Right kidney (tissue), 1 donor: Measurements from ENCODE around the gene RAD9A.
"Not testable (repeated sequence)": the region's sequence is repeated elsewhere in the genome, so short reads cannot be mapped to it uniquely, and the experiment has no call there.

Source experiments
- DNase-seq: peaks from one replicate; pipeline ENCODE4 v3.0.0-alpha.2; 2016

Gene RAD9A

DNA sequence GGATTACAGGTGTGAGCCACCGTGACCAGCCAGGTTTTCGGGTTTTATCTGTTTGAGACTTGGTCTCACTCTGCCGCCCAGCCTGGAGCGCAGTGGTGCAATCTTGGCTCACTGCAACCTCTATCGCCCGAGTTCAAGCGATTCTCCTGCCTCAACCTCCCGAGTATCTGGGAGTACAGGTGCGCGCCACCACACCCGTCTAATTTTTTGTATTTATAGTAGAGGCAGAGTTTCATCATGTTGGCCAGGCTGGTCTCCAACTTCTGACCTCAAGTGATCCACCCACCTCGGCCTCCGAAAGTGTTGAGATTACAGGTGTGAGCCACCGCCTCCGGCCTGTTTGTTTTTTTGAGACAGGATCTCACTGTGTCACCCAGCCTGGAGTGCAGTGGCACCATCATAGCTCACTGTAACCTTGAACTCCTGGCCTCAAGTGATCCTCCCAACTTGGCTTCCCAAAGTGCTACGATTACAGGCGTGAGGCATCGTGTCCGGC lies 35.6 kb downstream of the RAD9A start:
- not testable (repeated sequence) for DNase-seq

DNA sequence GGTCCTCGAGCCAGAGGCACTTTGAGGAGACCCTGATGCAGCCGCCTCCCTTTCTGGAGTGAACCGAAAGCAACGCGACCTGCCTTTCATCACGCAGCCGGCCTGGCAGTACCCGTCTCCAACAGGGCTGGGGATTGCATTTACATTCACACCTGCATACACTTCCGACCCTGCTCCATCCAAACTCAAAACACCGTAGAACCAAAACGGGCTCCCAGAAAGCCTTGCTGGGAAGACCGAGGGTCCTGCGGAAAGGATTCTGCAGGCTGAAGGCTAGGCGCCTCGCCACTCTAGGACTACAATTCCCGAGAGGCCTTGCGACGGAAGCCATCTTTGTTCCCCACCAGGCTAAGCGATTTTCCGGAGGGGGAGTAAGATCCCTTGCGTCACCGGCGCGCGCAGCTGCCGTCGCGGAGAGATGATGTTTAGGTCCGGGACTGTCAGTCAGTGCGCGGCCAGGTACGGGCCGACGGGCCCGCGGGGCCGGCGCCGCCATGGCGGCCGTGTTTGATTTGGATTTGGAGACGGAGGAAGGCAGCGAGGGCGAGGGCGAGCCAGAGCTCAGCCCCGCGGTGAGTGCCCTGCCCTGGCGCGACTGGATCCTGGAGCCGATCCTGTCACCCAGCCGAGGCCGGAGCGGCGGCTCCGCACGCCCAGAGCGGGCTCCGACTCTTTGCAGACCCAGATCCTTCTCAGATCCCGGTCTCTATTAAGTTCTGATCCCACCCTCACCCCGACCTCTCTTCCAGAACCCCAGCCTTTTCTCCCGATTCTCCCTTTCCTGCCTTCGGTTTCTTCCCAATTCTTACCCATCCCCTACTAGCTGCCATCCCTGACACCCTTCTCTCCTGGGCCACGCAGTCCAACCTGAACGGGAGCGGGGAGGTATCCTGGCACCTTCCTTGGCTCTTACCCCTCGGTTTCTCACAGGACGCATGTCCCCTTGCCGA lies 36.5 kb downstream of the RAD9A start, which contains the start of gene RPS6KB2:
Gene RPS6KB2, plus strand, starts transcription at position 443 of the 950 bp plus-strand sequence. Its CDS starts 52 bp downstream, at position 495.
- DNase-seq: peak; percentile 97

DNA sequence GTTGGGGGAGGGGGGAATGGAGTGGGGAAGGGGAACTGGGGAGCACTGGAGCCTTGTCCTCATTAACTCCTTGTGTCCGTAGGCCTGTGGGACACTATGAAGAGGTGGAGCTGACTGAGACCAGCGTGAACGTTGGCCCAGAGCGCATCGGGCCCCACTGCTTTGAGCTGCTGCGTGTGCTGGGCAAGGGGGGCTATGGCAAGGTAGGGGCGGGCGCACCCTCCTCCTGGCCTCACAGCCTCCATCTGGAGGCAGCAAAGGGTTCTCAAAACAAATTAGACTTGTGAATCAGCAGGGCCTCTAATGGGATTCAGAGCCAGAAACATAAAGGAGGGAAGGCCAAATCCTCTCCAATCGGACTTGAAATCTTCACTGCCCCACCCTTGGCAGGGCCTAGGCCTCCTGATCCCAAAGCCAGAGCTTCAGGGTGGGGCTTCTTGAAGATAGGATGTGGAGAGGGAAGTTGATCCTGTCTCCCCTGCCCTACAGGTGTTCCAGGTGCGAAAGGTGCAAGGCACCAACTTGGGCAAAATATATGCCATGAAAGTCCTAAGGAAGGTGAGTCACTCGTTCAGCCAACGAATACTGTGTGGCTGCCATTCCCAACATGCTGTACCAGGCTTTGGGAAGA lies 37.4 kb downstream of the RAD9A start:
- DNase-seq: no peak

DNA sequence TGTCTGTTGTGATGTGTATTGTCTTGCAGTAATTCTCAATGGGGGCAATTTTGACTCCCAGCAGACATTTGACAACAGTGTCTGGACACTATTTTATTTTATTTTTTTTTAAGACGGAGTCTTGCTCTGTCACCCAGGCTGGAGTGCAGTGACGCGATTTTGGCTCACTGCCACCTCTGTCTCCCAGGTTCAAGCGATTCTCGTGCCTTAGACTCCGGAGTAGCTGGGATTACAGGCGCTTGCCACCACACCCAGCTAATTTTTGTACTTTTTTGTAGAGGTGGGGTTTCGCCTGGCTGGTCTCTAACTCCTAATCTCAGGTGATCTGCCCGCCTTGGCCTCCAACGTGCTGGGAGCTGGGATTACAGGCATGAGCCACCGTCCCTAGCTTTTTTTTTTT lies 37.9 kb downstream of the RAD9A start:
- no peak for DNase-seq

DNA sequence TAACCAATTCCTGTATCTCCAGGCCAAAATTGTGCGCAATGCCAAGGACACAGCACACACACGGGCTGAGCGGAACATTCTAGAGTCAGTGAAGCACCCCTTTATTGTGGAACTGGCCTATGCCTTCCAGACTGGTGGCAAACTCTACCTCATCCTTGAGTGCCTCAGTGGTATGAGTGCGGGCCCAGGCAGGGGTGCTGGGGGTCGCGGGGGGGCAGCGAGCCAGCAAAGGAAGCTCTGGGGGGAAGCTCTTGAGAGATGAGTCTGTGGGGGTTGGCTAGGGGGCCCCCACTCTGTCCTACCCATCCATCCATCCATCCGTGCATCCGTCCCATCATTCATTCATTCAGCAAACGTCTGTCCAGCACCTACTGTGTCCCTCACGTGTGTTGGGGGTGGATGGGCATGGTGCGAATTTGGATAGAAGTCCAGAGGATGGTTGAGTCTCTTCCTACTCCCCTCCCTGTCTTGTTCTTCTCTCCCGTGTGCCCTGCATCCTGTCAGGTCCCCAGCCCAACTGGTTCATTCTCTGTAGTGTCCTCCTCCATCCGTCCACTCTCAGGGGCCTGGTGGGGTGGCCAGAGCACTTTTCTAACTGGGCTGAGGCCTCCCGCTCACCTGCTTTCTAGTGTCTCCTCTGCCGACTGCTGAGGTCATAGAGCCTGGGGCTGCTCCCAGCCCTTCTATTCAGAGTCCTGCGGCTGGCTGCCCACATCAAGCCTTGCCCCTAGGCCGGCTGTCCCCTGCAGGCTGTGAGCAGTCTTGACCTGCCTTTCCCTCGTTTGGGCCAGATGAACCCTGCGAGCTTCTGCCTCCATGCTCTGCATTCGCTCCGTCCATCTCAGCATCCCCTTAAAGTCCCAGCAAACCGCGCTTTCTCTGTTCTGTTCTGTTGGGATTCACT lies 39.8 kb downstream of the RAD9A start:
- no peak for DNase-seq

DNA sequence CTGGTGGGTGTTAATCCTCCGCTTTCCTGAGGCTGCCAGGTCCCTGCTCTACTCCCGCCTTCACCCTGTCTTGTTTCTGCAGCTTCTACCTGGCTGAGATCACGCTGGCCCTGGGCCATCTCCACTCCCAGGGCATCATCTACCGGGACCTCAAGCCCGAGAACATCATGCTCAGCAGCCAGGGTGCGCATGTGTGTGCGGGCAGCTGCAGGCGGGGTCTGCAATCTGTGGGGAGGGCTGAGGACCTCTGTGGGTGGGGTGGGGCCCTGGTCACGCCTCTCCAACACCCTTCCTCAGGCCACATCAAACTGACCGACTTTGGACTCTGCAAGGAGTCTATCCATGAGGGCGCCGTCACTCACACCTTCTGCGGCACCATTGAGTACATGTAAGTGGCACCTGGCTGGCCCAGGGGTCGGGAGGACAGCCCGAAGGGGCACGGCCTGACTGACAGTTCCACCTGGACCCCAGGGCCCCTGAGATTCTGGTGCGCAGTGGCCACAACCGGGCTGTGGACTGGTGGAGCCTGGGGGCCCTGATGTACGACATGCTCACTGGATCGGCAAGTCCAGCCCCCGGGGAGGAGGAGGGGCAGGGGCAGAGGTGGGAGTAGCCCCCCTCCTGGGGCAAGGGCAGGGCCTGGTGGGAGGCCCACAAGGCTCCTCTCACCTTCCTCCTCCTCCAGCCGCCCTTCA lies 41.0 kb downstream of the RAD9A start:
- DNase-seq: no peak

DNA sequence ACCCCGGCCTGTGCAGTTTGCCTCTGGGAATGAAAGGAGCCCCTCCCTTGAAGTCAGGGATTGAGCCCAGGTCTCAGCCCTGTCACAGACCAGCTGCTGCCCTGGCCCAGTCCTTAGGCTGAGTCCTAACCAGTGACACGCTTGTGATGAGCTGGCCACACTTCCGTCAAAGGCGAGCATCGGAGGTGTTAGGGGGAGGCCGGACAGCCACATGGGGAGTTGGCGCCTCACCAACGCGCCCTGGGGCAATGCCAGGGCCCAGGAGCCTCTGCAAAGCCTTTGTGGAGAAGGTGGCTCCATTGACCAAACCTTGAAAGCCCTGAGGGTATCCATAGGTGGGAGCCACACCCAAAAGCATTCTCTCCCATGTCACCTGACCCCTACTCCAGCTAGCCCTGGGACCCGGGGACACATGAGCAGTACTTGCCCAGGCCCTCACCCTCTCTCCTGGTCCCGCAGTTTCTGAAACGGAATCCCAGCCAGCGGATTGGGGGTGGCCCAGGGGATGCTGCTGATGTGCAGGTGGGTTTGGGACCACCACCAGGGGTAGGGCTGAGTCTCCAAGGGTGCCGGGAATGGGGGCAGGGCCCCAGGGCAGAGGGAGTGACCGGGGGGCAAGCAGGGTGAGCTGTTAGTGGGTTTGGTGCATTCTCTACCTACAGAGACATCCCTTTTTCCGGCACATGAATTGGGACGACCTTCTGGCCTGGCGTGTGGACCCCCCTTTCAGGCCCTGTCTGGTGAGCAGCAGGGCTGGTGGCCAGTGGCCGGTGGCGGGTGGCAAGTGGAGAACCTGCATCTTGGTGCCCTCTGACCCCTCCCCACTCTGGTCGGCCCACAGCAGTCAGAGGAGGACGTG lies 42.0 kb downstream of the RAD9A start:
- DNase-seq: no peak

DNA sequence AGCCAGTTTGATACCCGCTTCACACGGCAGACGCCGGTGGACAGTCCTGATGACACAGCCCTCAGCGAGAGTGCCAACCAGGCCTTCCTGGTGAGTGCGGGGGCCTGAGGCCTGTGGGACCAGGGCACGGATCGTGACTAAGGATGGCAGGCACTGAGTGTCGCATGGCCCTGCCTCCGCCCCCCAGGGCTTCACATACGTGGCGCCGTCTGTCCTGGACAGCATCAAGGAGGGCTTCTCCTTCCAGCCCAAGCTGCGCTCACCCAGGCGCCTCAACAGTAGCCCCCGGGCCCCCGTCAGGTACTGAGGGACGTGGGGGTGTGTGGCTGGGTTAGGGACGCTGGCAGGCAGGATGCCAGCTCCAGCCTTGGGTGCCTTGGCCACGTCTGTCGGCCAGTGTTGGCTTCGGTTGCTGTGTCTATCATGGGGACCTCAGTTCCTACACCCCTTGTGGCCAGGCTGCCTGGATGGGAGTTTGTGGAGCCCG lies 42.7 kb downstream of the RAD9A start:
- no peak for DNase-seq

DNA sequence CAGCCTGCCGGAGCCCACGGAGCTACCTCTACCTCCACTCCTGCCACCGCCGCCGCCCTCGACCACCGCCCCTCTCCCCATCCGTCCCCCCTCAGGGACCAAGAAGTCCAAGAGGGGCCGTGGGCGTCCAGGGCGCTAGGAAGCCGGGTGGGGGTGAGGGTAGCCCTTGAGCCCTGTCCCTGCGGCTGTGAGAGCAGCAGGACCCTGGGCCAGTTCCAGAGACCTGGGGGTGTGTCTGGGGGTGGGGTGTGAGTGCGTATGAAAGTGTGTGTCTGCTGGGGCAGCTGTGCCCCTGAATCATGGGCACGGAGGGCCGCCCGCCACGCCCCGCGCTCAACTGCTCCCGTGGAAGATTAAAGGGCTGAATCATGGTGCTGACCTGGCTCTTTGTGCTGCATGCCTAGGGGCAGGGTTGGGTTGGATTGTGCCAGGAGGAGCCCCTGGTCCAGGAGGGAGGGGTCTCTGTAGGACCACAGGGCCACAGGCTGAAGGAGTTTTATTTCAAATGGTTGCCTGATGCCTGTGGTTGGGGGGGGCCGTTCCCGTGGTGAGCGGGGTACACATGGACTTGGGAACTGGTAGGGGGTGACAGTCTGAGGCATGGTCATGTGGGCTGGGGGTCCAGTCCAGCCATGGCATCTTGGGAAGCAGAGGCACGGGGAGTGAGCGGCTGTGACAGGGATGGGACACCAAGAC lies 43.4 kb downstream of the RAD9A start:
- DNase-seq: no peak

DNA sequence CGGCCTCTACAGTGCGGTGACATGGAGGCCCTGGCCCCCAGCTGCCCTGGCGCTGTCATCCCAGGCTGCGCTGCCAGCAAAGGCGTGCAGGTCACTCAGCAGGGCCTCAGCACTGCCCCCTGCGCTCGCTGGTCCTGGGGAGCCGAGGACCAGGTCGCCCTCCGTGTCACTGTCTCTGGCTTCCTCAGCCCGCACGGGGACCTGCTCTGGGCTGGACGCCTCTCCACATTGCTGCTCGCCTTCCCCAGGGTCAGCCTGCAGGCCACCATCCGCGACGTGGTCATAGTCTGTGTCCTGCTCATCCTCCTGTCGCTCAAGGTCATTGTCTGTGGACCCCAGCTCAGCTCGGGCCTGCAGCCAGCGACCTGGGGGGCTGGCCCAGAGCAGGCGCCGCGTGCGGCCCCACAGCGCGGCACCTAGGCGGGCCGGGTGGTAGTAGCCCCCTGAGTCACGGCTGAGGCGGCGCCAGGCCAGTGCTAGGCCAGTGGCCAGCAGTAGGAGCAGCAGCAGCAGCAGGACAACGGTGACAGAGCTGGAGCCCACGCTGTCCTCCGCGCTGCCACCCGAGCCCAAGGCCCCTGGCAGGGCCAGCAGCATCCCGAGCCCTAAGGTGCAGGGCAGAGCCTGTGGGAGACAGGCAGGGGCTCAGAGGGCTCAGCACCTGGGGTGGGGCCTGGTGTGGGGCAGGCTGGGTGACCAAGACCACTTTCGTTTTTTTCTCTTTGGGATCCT lies 44.1 kb downstream of the RAD9A start:
- DNase-seq: no peak

DNA sequence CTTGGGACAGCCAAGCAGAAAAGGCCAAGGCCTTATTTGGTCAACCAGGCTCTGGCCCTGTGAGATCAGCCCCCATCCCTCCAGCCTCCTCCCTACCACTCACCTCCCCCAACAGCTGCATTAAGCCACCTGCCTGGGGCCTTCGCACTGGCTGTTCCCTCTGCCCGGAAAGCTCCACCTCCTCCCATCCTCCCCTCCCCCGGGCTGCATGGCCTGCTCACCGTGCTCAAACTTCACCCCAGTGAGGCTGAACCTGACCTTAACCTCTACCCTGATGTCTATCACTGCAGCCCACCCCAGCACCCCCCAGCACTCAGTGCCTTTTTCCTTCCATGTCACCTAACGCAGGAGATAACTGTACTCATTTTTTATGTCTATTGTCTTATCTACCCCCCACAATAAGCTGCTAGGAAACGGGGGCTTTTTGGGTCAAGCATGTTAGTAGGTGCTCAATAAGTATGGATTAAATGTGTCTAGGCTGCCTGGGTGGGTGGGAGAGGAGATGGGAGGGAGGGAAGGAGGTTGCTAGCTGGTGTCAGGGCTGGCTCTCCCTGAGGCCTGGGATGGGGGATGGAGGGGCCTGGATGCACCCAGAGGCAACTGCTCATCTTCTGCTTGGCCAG lies 44.8 kb downstream of the RAD9A start:
- no peak for DNase-seq

DNA sequence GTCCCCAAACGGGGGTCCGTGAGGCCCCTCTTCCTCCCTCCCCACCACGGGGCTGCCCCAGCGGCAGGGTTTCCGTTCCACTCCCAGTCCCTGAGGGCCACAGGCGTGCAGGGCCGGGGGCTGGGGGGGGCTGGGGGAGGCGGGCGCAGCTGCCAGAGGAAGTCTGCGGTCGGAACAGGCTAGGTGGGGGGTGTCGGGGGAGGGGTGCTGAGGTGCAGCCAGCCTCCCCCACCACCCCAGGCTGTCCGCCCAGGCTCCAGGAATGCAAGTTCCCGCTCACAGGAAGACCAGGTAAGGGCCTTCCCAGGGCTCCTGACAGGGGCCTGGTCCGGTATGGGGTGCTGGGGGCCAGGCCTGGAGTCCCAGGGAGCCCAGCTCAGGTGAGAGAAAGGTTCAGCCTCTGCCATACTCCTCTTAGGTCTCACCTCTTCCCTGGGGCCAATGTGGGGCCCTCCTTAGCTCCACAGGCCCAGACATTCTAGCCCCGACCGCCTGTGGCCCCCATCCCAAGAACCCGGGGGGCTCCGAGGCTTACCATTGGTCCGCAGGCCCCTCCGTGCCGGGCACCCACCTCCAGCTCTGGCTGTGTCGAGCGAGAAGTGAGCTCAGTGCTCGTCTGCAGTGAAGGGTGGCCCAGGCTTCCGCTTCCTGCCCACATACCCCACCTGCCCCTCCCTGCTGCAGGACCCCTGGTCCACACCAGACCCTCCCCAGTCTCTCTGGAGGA lies 45.5 kb downstream of the RAD9A start, which contains the start of gene PTPRCAP:
Gene PTPRCAP, minus strand, starts transcription at position 601 of the 727 bp plus-strand sequence. Its CDS starts 63 bp downstream, at position 538.
- no peak for DNase-seq

DNA sequence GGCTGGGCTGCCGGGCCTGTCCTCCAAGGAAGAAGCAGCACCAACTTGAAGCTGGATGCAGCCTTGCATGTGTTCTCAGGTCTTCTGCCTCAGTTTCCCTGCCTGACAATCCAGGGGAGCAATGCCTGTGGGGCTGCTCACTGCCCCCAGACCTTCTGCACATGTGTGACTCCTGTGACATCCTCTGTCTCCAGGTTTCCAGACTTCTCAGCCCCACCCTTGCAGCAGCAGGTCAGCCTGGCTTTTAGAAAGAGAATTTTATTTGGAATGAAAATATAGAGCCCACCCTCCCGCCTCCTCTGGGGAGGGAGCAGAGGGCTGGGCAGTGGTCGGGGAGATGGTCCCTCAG lies 46.0 kb downstream of the RAD9A start:
- no peak for DNase-seq

DNA sequence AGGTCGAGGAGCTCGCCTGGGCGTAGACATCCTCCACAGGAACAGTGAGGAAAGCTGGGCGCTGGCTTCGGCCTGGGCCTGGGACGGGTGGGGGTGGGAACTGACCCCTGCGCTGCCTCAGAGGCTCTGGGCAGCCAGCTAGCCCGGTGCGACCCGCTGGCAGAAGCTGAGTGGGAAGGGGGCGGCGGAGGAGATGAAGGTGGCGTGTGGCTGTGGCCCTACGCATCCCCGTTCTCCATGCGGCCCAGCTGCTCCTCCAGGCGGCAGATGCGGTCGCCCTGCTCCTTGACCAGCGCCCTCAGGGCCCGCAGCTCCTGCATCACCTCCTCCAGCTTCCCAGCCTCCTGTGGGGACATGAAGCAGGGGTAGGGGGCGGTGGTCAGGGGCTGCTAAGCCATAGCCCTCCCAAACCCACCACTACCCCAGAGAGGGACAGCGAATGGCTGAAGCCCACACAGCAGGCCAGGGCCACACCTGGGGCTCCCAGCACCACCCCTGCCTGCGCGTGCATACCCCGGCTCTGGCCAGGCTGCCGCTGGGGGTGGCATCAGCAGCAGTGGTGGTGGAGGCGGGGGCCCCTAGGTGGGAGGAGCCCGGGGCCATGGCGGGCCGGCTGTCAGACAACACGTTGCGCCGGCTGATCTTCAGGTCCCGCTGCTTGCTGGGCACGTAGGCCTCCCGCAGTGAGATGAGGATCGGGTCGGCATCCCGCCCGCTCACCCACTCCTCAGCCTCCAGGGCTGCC lies 46.5 kb downstream of the RAD9A start:
- no peak for DNase-seq

DNA sequence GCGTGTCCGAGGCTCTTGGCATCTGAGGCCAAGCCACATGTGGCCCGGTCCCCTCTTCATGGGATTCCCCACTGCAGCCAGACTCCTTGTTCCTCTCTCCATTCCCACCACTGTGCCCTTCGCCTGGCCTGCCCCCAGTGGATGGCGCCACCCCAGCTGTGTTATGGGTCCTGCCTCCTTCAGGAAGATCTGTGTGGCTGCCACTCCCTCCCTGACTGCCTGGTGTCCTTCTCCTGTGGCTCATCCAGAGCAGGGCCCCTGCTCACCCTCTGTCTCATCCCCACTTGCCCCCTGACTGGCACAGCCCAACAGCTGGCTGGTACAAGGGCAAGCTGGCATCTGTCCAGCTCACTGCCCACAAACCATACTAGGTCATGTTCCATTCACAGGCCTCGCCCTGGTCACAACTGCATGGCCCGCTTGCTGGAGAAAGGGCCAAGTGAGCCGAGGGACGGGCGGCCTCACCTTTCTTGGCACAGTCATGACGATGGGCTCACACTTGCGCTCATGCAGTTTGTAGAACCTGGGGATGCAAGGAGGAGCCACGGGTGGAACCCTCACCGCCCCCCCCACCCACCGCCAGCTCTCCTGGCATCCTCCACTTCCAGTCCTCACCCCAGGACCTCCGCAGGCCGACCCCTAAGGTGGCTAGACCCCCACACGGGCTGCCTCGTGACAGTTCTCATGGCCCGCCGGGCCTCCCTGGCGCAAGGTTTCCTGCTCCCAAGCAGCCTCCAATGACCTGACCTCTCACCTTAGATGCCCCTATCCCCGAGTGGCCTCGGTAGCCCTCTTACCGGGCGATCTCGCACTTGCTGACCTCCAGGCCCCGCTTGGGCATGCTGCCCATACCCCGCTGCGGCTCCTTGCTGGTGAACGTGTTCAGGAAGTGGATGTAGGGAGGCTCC lies 47.8 kb downstream of the RAD9A start:
- DNase-seq: no peak
